Heart left ventricle (tissue), 16 donors: ENCODE measurements around the gene NEDD9. TPM values are rescaled to one million over a fixed set of nuclear protein-coding genes. Genes with fewer than 3 reads are reported as not detected.

Experiments used
- ATAC-seq, 4 donors: fragments of 200-7000 bp; cut with Tn5 transposase; one replicate each; pipeline ENCODE4 v1.9.1; 2020 to 2022; ENCODE audit warnings: moderate library complexity in 4 of 4, mild to moderate bottlenecking in 3 of 4, moderate number of reproducible peaks in 1 of 4
- DNase-seq, 5 donors: peaks; one replicate each; pipeline ENCODE4 v3.0.0-alpha.2; 2020
- H3K27ac ChIP-seq, 12 donors: fragments of 200-600 bp; sonication (generic) in 4 of 12; one replicate each; pipeline versions ENCODE4 v1.5.0 to v1.8.0; 2016 to 2022; ENCODE audit warnings: mild to moderate bottlenecking in 2 of 12
- H3K27me3 ChIP-seq, 9 donors: fragments of 200-600 bp; sonication (generic) in 2 of 9; one replicate each; pipeline versions ENCODE4 v1.5.1 to v1.8.0; 2016 to 2022; ENCODE audit warnings: mild to moderate bottlenecking in 3 of 9
- H3K36me3 ChIP-seq, 9 donors: fragments of 200-600 bp; sonication (generic) in 2 of 9; one replicate each; pipeline versions ENCODE4 v1.5.0 to v1.8.0; 2018 to 2022; ENCODE audit warnings: mild to moderate bottlenecking in 2 of 9
- H3K4me1 ChIP-seq, 12 donors: fragments of 200-600 bp; sonication (generic) in 4 of 12; one replicate each; pipeline versions ENCODE4 v1.5.0 to v1.8.0; 2016 to 2022; ENCODE audit warnings: mild to moderate bottlenecking in 3 of 12
- H3K4me3 ChIP-seq, 12 donors: fragments of 200-600 bp; sonication (generic) in 4 of 12; one replicate each; pipeline versions ENCODE4 v1.5.0 to v1.8.0; 2017 to 2022; ENCODE audit warnings: mild to moderate bottlenecking in 9 of 12, moderate library complexity in 4 of 12
- H3K9me3 ChIP-seq, 12 donors: fragments of 200-600 bp; sonication (generic) in 4 of 12; one replicate each; pipeline versions ENCODE4 v1.5.0 to v1.8.0; 2016 to 2022; ENCODE audit warnings: mild to moderate bottlenecking in 1 of 12
- CTCF ChIP-seq, 12 donors: fragments of 200-600 bp; sonication (generic) in 4 of 12; IDR thresholded peaks; one replicate each; pipeline versions ENCODE4 v1.5.0 to v1.8.0; 2018 to 2022; ENCODE audit warnings: antibody characterized with exemption in 12 of 12, mild to moderate bottlenecking in 5 of 12
- POLR2A ChIP-seq, 2 donors: fragments of 450-650 bp; IDR thresholded peaks; one replicate each; pipeline ENCODE4 v1.6.1; 2017; ENCODE audit warnings: antibody characterized with exemption in 2 of 2, mild to moderate bottlenecking in 2 of 2, moderate library complexity in 2 of 2
- WGBS, 4 donors: extraction: QIAGEN DNeasy Blood & Tissue Kit in 2 of 4; methylation state at CpG; one replicate each; pipeline versions ENCODE4 v1.1.5 to v1.1.7; 2013 to 2018; 5-methylcytosine and 5-hydroxymethylcytosine counted together
- intact Hi-C, 10 donors: fragments of 100-400 bp; cut with DNase I; formaldehyde crosslinking; loops; one replicate each; pipeline versions ENCODE4 v1.11.1 to v1.14.2; 2022
- polyA plus RNA-seq, 2 donors: library from polyadenylated mRNA; stranded (reverse); fragments of 200-250 nt; gene quantifications; one replicate each; pipeline ENCODE4 v1.2.3, GENCODE V29; 2013
- total RNA-seq, 9 donors: library from RNA; depleted of rRNA in 2 of 9; stranded (reverse); fragments of >200 nt in 2 of 9; fragmentation: NEBNext Ultra II Directional in 3 of 9; extraction: Animal tissue kit (Norgen Biotek cat#: 25700) in 3 of 9; gene quantifications; one replicate each; pipeline versions ENCODE4 v1.1.0 to v1.2.4, GENCODE V29; 2016 to 2023
- donor health status: ischemic (EF 13 %, LVEDD 7.1; RV severe dilation, severe dysfunction).
- donor health status: healthy with polysubstance abuse.
- donor health status: DM: no; HTN: yes; CAD: no.
- donor health status: DM: no; HTN: no; CAD: no.
- donor health status: ischemic (EF 25% LVEDD 6.9; RV normal size, moderate dysfunction).
- donor health status: ischemic (EF 25% LVEDD 5.7; RV mildly dilated, moderate dysfunction).
- donor health status: healthy.
- donor health status: DM: yes; HTN: yes; CAD: no.
- donor health status: ischemic (EF 35%, LVEDD 5.7; RV mildly dilated, moderate dysfunction).
- donor health status: nonischemic (EF 11% LVEDD 7.7; RV severe dilation, severe dysfunction).
- donor health status: DM: yes; HTN: yes; CAD: no.
- donor health status: PGD.
- donor health status: ischemic (EF 29% LVEDD 5.4; RV normal size, mild dysfunction).
- donor health status: nonischemic (EF 23%, LVEDD 6.1; RV moderate dilation, normal function).

Gene NEDD9
- total and polyA plus RNA-seq, 11 donors = 10.2 to 55.7 (median 20.9) TPM

DNA sequence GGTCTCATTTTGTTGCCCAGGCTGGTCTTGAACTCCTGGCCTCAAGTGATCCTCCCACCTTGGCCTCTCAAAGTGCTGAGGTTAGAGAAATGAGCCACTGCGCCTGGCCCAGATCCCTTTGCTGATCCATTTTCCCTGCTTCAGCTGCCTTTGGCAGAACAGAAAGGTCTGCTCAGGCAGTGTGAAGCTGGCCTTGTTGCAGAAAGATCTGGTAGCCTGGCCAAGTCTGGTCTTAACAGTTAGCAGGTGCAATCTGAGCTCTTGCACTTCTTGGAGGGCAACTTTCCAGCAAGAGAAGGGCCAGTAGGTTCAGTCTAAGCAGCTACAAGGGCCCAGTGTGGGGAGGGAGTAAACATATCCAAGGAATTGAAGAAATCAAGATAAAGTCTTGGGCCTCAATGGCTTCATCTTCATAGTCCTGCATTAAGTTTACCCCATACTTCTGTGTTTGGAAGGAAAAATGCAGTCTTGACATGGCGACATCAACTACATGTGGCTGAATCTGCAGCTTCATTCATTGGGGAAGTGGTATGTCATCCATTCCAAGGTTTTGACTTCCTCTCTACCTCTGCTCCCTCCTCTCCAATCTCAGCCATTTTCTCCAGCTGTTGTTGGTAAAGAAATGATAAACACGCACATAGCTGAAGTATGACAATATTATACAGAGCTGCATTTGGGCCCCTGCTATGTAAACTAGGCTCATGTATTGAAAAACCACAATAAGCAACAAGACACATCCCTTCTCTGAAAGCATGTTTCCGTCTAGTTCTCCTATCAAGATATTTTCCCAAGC is 39.0 kb upstream of the NEDD9 start:
- 91 to 95% (median 93%) methylated on average over 4 of the region's 4 CpGs for WGBS, 4 donors
- no peak overlapping the region for H3K27ac ChIP-seq
- intact Hi-C loops = no loop called here

DNA sequence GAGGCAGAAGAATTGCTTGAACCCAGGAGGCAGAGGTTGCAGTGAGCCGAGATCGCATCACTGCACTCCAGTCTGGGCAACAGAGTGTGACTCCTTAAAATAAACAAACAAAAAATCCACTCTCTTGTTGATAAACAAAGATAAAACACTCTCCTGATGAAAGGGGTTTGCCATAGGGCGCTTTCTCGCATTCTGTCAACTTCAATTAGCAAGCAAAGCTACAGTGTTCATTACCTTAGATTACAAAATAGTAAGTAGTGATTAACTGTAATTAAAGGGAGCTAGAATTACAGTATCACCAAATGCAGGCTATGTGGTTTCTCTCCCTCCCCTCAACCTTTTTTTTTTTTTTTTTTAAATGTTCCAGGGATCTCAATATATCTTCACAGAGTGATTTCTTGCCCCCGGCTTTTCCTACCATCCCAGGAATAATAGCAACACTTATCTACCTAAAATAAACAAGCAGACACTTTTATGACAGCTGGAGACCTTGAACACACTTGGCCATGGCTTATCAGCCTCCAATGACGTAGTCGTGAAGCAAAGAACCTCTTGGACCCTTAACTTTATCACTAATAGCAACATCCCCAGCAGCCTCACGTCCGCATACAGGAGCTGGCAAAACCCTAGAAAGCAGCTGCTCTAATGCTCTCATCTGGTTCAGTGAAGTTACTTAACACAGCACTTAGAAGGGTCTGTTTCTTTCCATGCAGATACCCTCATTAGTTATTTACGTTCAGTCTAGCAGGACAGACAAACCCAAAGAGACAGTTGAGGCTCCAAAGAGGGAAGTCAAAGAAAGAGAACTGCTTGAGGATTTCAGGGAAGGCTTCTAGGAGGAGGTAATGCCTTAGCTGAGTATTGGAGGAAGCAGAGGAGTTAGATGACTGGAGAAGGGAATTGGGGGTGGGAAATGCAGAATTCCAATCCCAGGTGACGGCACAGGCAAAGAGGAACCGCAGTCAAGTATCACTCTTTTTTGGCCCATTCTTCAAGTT is 37.9 kb upstream of the NEDD9 start:
- no peaks in the 10 kb centered on the region for H3K36me3 ChIP-seq
- no peak overlapping the region for H3K4me3 ChIP-seq
- WGBS, 4 donors = 54 to 73% (median 68%) methylated on average over 12 of the region's 12 CpGs
- TF ChIP-seq POLR2A (IDR thresholded peaks at IDR 0.05) = no peak
- TF ChIP-seq CTCF (IDR thresholded peaks at IDR 0.05) = no peak
- H3K9me3 ChIP-seq = no peaks in the 10 kb centered on the region
- intact Hi-C loops = no loop called here
- no peaks in the 10 kb centered on the region for H3K27me3 ChIP-seq
- DNase-seq = peak in 1 of 5 donors; percentile 79
- peaks cover 0 to 19% (median 8%) of the 10 kb centered on the region in 12 donors for H3K4me1 ChIP-seq
- ATAC-seq = peak; percentile 82 to 96 (median 90)
- H3K27ac ChIP-seq = peak overlapping the region in 2 of 12 donors; percentile 19 to 56

More for the DNA sequence above, 39.0 kb upstream of the NEDD9 start:
- no peaks in the 10 kb centered on the region for H3K27me3 ChIP-seq
- TF ChIP-seq POLR2A (IDR thresholded peaks at IDR 0.05) (no peak), CTCF (IDR thresholded peaks at IDR 0.05) (no peak)
- DNase-seq (peak in 1 of 5 donors; percentile 44), ATAC-seq (peak in 2 of 4 donors; percentile 23 to 49)
- no peaks in the 10 kb centered on the region for H3K9me3 ChIP-seq
- no peaks in the 10 kb centered on the region for H3K36me3 ChIP-seq
- H3K4me3 ChIP-seq = no peak overlapping the region
- H3K4me1 ChIP-seq = peaks cover 0 to 28% (median 8%) of the 10 kb centered on the region in 12 donors

DNA sequence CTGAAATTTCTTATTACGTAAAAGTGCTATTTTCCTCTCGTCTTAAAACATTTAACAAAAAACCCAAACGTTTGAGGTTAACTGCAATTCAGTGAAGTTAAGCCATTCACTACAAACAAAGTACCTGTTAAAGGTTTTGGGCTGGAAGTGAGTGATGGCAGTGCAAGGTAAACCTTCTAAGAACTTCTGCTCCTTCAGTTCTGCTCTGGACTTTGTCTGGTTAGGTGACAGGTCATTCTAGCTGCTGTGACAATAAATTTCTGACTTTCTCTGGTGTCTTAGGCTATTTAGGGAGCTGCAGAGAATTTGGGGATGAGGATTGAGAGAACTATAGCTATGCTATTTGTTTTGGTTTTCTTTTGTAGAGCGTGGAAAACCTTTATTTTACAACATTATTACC is 36.5 kb upstream of the NEDD9 start:
- Histone ChIP-seq H3K4me3 (no peak overlapping the region), H3K36me3 (no peaks in the 10 kb centered on the region), H3K9me3 (no peaks in the 10 kb centered on the region), H3K27me3 (no peaks in the 10 kb centered on the region), H3K27ac (no peak overlapping the region), H3K4me1 (peaks cover 0 to 20% (median 9%) of the 10 kb centered on the region in 12 donors)
- 78 to 91% (median 84%) methylated on average over 4 of the region's 4 CpGs for WGBS, 4 donors
- intact Hi-C loops = loop anchor here in 1 of 10 donors (10.0 kb wide), 1 partner anchor 226 kb away; no protein-coding TSS in a partner anchor
- TF ChIP-seq CTCF (IDR thresholded peaks at IDR 0.05) (no peak), POLR2A (IDR thresholded peaks at IDR 0.05) (no peak)
- DNase-seq (no peak), ATAC-seq (no peak)
